ENCODE results near the gene C2orf78.

C2orf78 gene

GRCh38 chr2:73836141-73836943, 52.4 kb downstream of the C2orf78 start:
- DNase-seq (ENCODE audit: low read depth in 1 of 2, low spot score in 1 of 2): no peak

- no peak for DNase-seq (ENCODE audit: low read depth in 1 of 2, low spot score in 1 of 2)
Measured at GRCh38 chr2:73837847-73838585, 54.0 kb downstream of the C2orf78 start.

- no peak for DNase-seq (ENCODE audit: low read depth in 1 of 2, low spot score in 1 of 2)
Measured at GRCh38 chr2:73838889-73839534, 55.0 kb downstream of the C2orf78 start.

GRCh38 chr2:73839653-73840411, 55.8 kb downstream of the C2orf78 start:
- DNase-seq (ENCODE audit: low read depth in 1 of 2, low spot score in 1 of 2): no peak

GRCh38 chr2:73841912-73842738, 58.1 kb downstream of the C2orf78 start:
- no peak for DNase-seq (ENCODE audit: low read depth in 1 of 2, low spot score in 1 of 2)

- DNase-seq (ENCODE audit: low read depth in 1 of 2, low spot score in 1 of 2): no peak
Measured at GRCh38 chr2:73842739-73843019, 58.7 kb downstream of the C2orf78 start.

- no peak for DNase-seq (ENCODE audit: low read depth in 1 of 2, low spot score in 1 of 2)
Measured at GRCh38 chr2:73844087-73844486, 60.1 kb downstream of the C2orf78 start.

- no peak for DNase-seq (ENCODE audit: low read depth in 1 of 2, low spot score in 1 of 2)
Measured at GRCh38 chr2:73850009-73850408, 66.0 kb downstream of the C2orf78 start.

GRCh38 chr2:73851274-73851673, 67.3 kb downstream of the C2orf78 start:
- DNase-seq (ENCODE audit: low read depth in 1 of 2, low spot score in 1 of 2): no peak

- DNase-seq (ENCODE audit: low read depth in 1 of 2, low spot score in 1 of 2): no peak
Measured at GRCh38 chr2:73852020-73852419, 68.0 kb downstream of the C2orf78 start.

- DNase-seq (ENCODE audit: low read depth in 1 of 2, low spot score in 1 of 2): no peak
Measured at GRCh38 chr2:73855526-73855925, 71.5 kb downstream of the C2orf78 start.

- no peak for DNase-seq (ENCODE audit: low read depth in 1 of 2, low spot score in 1 of 2)
Measured at GRCh38 chr2:73856214-73856613, 72.2 kb downstream of the C2orf78 start.

GRCh38 chr2:73859721-73860586, 76.0 kb downstream of the C2orf78 start:
- DNase-seq (ENCODE audit: low read depth in 1 of 2, low spot score in 1 of 2): peak; percentile 7 to 30

- DNase-seq (ENCODE audit: low read depth in 1 of 2, low spot score in 1 of 2): no peak
Measured at GRCh38 chr2:73862987-73863386, 79.0 kb downstream of the C2orf78 start.
